Ectodermal cell (in vitro differentiated cells): ENCODE measurements around the gene BMPR1A.

Experiments
- H3K27ac ChIP-seq: 2 replicates; pipeline ENCODE4 v1.7.0; 2013; ENCODE audit warnings: mild to moderate bottlenecking, low read depth, low read length; ENCODE audit not compliant: insufficient read depth, poor library complexity, severe bottlenecking
- H3K27me3 ChIP-seq: 2 replicates; pipeline ENCODE4 v1.7.0; 2013; ENCODE audit warnings: mild to moderate bottlenecking, low read length; ENCODE audit not compliant: insufficient read depth, control insufficient read depth, poor library complexity, severe bottlenecking
- H3K36me3 ChIP-seq: one replicate; pipeline ENCODE4 v1.7.0; 2013; ENCODE audit warnings: low read length; ENCODE audit not compliant: control insufficient read depth, insufficient read depth
- H3K4me1 ChIP-seq: one replicate; pipeline ENCODE4 v1.7.0; 2013; ENCODE audit warnings: low read length; ENCODE audit not compliant: control insufficient read depth, insufficient read depth
- H3K4me3 ChIP-seq: 2 replicates; pipeline ENCODE4 v1.7.0; 2013; ENCODE audit warnings: low read depth, low read length, control low read depth; ENCODE audit not compliant: insufficient read depth
- H3K9me3 ChIP-seq: 2 replicates; pipeline ENCODE4 v1.7.0; 2013; ENCODE audit warnings: mild to moderate bottlenecking, low read length, moderate library complexity; ENCODE audit not compliant: control insufficient read depth
- WGBS, 2 experiments: methylation state at CpG; one replicate each; pipeline ENCODE4 v1.1.7; 2013; ENCODE audit warnings: missing lambda C conversion rate in 2 of 2; 5-methylcytosine and 5-hydroxymethylcytosine counted together

BMPR1A gene

GRCh38 chr10:86759073-86759672, 2.8 kb downstream of the BMPR1A start:
- Histone ChIP-seq H3K36me3 (no peaks in the 10 kb centered on the region), H3K4me3 (peak overlapping the region; percentile 87), H3K27ac (no peak overlapping the region), H3K9me3 (no peaks in the 10 kb centered on the region), H3K4me1 (peaks cover 3% of the 10 kb centered on the region), H3K27me3 (no peaks in the 10 kb centered on the region)
- WGBS, 2 experiments = 13 to 19% methylated on average over 2 to 3 of the region's 3 CpGs

- Histone ChIP-seq H3K9me3 (no peaks in the 10 kb centered on the region), H3K27me3 (no peaks in the 10 kb centered on the region), H3K4me3 (no peak overlapping the region), H3K27ac (no peak overlapping the region), H3K4me1 (peaks cover 9% of the 10 kb centered on the region), H3K36me3 (no peaks in the 10 kb centered on the region)
- 97 to 98% methylated on average over 4 to 5 of the region's 5 CpGs for WGBS, 2 experiments
Observed at GRCh38 chr10:86763404-86763803, 7.0 kb downstream of the BMPR1A start.

GRCh38 chr10:86765548-86765947, 9.1 kb downstream of the BMPR1A start:
- no peaks in the 10 kb centered on the region for H3K36me3 ChIP-seq
- H3K4me1 ChIP-seq = peaks cover 16% of the 10 kb centered on the region
- H3K4me3 ChIP-seq = no peak overlapping the region
- H3K9me3 ChIP-seq = no peaks in the 10 kb centered on the region
- WGBS, 2 experiments = 71% methylated on average over 1 of the region's 2 CpGs; no CpG with 5 or more reads in 1 of the 2 experiments
- no peaks in the 10 kb centered on the region for H3K27me3 ChIP-seq
- no peak overlapping the region for H3K27ac ChIP-seq

- 90 to 100% methylated on average over 1 of the region's 1 CpG for WGBS, 2 experiments
- Histone ChIP-seq H3K4me3 (no peak overlapping the region), H3K36me3 (no peaks in the 10 kb centered on the region), H3K9me3 (no peaks in the 10 kb centered on the region), H3K27me3 (no peaks in the 10 kb centered on the region), H3K27ac (no peak overlapping the region), H3K4me1 (peaks cover 19% of the 10 kb centered on the region)
Observed at GRCh38 chr10:86768412-86769062, 12.1 kb downstream of the BMPR1A start.

- Histone ChIP-seq H3K4me3 (no peak overlapping the region), H3K27me3 (no peaks in the 10 kb centered on the region), H3K27ac (no peak overlapping the region), H3K4me1 (peaks cover 27% of the 10 kb centered on the region), H3K36me3 (no peaks in the 10 kb centered on the region), H3K9me3 (no peaks in the 10 kb centered on the region)
- WGBS, 2 experiments = 89 to 93% methylated on average over 10 of the region's 10 CpGs
Observed at GRCh38 chr10:86769991-86770390, 13.6 kb downstream of the BMPR1A start.

GRCh38 chr10:86770412-86770960, 14.1 kb downstream of the BMPR1A start:
- H3K27ac ChIP-seq = no peak overlapping the region
- H3K27me3 ChIP-seq = no peaks in the 10 kb centered on the region
- H3K4me3 ChIP-seq = no peak overlapping the region
- peaks cover 31% of the 10 kb centered on the region for H3K4me1 ChIP-seq
- 86 to 93% methylated on average over 1 of the region's 2 CpGs for WGBS, 2 experiments
- no peaks in the 10 kb centered on the region for H3K36me3 ChIP-seq
- no peaks in the 10 kb centered on the region for H3K9me3 ChIP-seq

GRCh38 chr10:86773498-86773897, 17.1 kb downstream of the BMPR1A start:
- Histone ChIP-seq H3K27me3 (no peaks in the 10 kb centered on the region), H3K36me3 (no peaks in the 10 kb centered on the region), H3K27ac (no peak overlapping the region), H3K4me3 (no peak overlapping the region), H3K4me1 (peaks cover 24% of the 10 kb centered on the region), H3K9me3 (no peaks in the 10 kb centered on the region)
- 94 to 96% methylated on average over 4 to 5 of the region's 6 CpGs for WGBS, 2 experiments

GRCh38 chr10:86775056-86775869, 18.8 kb downstream of the BMPR1A start:
- H3K9me3 ChIP-seq = no peaks in the 10 kb centered on the region
- WGBS, 2 experiments = 79 to 84% methylated on average over 6 of the region's 6 CpGs
- H3K36me3 ChIP-seq = no peaks in the 10 kb centered on the region
- H3K27me3 ChIP-seq = no peaks in the 10 kb centered on the region
- no peak overlapping the region for H3K4me3 ChIP-seq
- peaks cover 19% of the 10 kb centered on the region for H3K4me1 ChIP-seq
- H3K27ac ChIP-seq = no peak overlapping the region

- Histone ChIP-seq H3K27ac (no peak overlapping the region), H3K4me3 (no peak overlapping the region), H3K4me1 (peaks cover 15% of the 10 kb centered on the region), H3K36me3 (no peaks in the 10 kb centered on the region), H3K9me3 (no peaks in the 10 kb centered on the region), H3K27me3 (no peaks in the 10 kb centered on the region)
- WGBS, 2 experiments = 37 to 38% methylated on average over 2 of the region's 3 CpGs
Observed at GRCh38 chr10:86775870-86776180, 19.4 kb downstream of the BMPR1A start.
